Measurements from ENCODE around the gene RNF141.

The RNF141 gene

DNA sequence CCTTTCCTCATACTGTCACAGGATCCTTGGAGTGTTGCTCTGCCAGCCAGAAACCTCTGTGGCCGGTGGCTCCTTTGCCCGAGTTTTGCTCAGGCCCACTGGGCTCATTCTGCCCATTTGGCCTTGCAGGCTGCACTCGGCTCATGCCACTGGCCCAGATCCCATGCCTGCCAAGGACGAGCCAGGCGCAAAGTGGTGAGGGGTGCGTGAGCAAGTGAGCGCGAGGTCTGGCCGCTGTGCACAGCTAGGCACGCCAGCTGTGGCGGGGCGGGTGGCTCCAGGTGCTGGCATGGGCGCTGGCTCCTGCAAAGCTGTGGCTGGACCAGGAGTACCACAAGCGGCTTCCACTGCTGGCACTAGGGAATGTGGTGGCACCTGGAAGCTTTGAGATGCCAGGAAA lies 2.8 kb upstream of the RNF141 start:
- H3K4me2 ChIP-seq (ENCODE audit: insufficient read depth, low read length, poor library complexity, severe bottlenecking): no peak overlapping the region
- no peak overlapping the region for H4K91ac ChIP-seq (ENCODE audit: low read depth, low read length, poor library complexity)

GRCh38 chr11:10542776-10543175 lies 1.8 kb upstream of the RNF141 start:
- Histone ChIP-seq H3K79me1 (ENCODE audit: low read depth, low read length) (peaks cover 4% of the 10 kb centered on the region), H3K27me3 (ENCODE audit: control insufficient read depth in 3 of 3, insufficient read depth in 3 of 3, low read depth in 1 of 3, low read length in 3 of 3) (no peaks in the 10 kb centered on the region), H3K4ac (ENCODE audit: low read length) (no peak overlapping the region), H3K9me3 (replicated peaks in 1 of 2; ENCODE audit: control insufficient read depth in 2 of 2, insufficient read depth in 1 of 2, low read depth in 1 of 2, low read length in 2 of 2) (peaks cover 0 to 3% of the 10 kb centered on the region in 2 donors), H3K9ac (ENCODE audit: low read depth, low read length, poor library complexity) (no peak overlapping the region), H3K36me3 (replicated peaks in 1 of 2; ENCODE audit: control insufficient read depth in 2 of 2, insufficient read depth in 2 of 2, low read length in 2 of 2) (no peaks in the 10 kb centered on the region), H3K4me2 (ENCODE audit: insufficient read depth, low read length, poor library complexity, severe bottlenecking) (no peak overlapping the region), H3K23ac (ENCODE audit: low read depth, low read length, poor library complexity) (no peak overlapping the region), H2BK5ac (ENCODE audit: low read length) (no peak overlapping the region), H3K4me1 (ENCODE audit: control insufficient read depth in 2 of 2, insufficient read depth in 1 of 2, low read depth in 1 of 2, low read length in 2 of 2) (peaks cover 0 to 3% of the 10 kb centered on the region in 2 donors), H2AK5ac (ENCODE audit: low read depth, low read length) (no peak overlapping the region), H4K8ac (ENCODE audit: low read depth, low read length) (no peak overlapping the region), H2BK15ac (ENCODE audit: low read length) (no peak overlapping the region), H3K4me3 (ENCODE audit: low read length in 2 of 2) (no peak overlapping the region), H2AFZ (ENCODE audit: low read length) (no peak overlapping the region), H2BK12ac (ENCODE audit: low read length) (no peak overlapping the region), H3K18ac (ENCODE audit: low read length) (no peak overlapping the region), H4K91ac (ENCODE audit: low read depth, low read length, poor library complexity) (no peak overlapping the region), H3K14ac (ENCODE audit: low read length) (no peak overlapping the region), H3K27ac (replicated peaks; ENCODE audit: low read length) (no peak overlapping the region), H2BK120ac (ENCODE audit: low read depth, low read length) (no peak overlapping the region)
- no CpG with 5 or more reads among the region's 3 CpGs for WGBS, 2 donors (ENCODE audit: extremely low coverage in 2 of 2, insufficient read length in 2 of 2, insufficient replicate concordance in 1 of 2)
- no peak for DNase-seq (ENCODE audit: low spot score)

More for the DNA sequence above, 2.8 kb upstream of the RNF141 start:
- Histone ChIP-seq H2BK120ac (ENCODE audit: low read depth, low read length) (peak overlapping the region; percentile 16), H3K18ac (ENCODE audit: low read length) (peak overlapping the region; percentile 59), H3K27ac (replicated peaks; ENCODE audit: low read length) (no peak overlapping the region), H3K4me1 (ENCODE audit: control insufficient read depth in 2 of 2, insufficient read depth in 1 of 2, low read depth in 1 of 2, low read length in 2 of 2) (peaks cover 0 to 3% of the 10 kb centered on the region in 2 donors), H2BK5ac (ENCODE audit: low read length) (no peak overlapping the region), H2BK12ac (ENCODE audit: low read length) (no peak overlapping the region), H3K9me3 (replicated peaks in 1 of 2; ENCODE audit: control insufficient read depth in 2 of 2, insufficient read depth in 1 of 2, low read depth in 1 of 2, low read length in 2 of 2) (peaks cover 0 to 3% of the 10 kb centered on the region in 2 donors), H3K23ac (ENCODE audit: low read depth, low read length, poor library complexity) (no peak overlapping the region), H2AFZ (ENCODE audit: low read length) (no peak overlapping the region), H3K4ac (ENCODE audit: low read length) (no peak overlapping the region), H3K14ac (ENCODE audit: low read length) (peak overlapping the region; percentile 98), H3K36me3 (replicated peaks in 1 of 2; ENCODE audit: control insufficient read depth in 2 of 2, insufficient read depth in 2 of 2, low read length in 2 of 2) (no peaks in the 10 kb centered on the region), H3K4me3 (ENCODE audit: low read length in 2 of 2) (peak overlapping the region in 1 of 2 donors; percentile 52), H3K79me1 (ENCODE audit: low read depth, low read length) (peaks cover 4% of the 10 kb centered on the region), H4K8ac (ENCODE audit: low read depth, low read length) (no peak overlapping the region), H3K27me3 (ENCODE audit: control insufficient read depth in 3 of 3, insufficient read depth in 3 of 3, low read depth in 1 of 3, low read length in 3 of 3) (no peaks in the 10 kb centered on the region), H3K9ac (ENCODE audit: low read depth, low read length, poor library complexity) (peak overlapping the region; percentile 68), H2AK5ac (ENCODE audit: low read depth, low read length) (peak overlapping the region; percentile 40), H2BK15ac (ENCODE audit: low read length) (peak overlapping the region; percentile 15)
- WGBS, 2 donors (ENCODE audit: extremely low coverage in 2 of 2, insufficient read length in 2 of 2, insufficient replicate concordance in 1 of 2): no CpG with 5 or more reads among the region's 14 CpGs
- no peak for DNase-seq (ENCODE audit: low spot score)

- DNase-seq (ENCODE audit: low spot score): no peak
- H2BK12ac ChIP-seq (ENCODE audit: low read length): no peak overlapping the region
- peaks cover 4% of the 10 kb centered on the region for H3K79me1 ChIP-seq (ENCODE audit: low read depth, low read length)
- H3K9me3 ChIP-seq (replicated peaks in 1 of 2; ENCODE audit: control insufficient read depth in 2 of 2, insufficient read depth in 1 of 2, low read depth in 1 of 2, low read length in 2 of 2): peaks cover 0 to 3% of the 10 kb centered on the region in 2 donors
- H3K23ac ChIP-seq (ENCODE audit: low read depth, low read length, poor library complexity): no peak overlapping the region
- WGBS, 2 donors (ENCODE audit: extremely low coverage in 2 of 2, insufficient read length in 2 of 2, insufficient replicate concordance in 1 of 2): no CpG with 5 or more reads among the region's 5 CpGs
- H3K36me3 ChIP-seq (replicated peaks in 1 of 2; ENCODE audit: control insufficient read depth in 2 of 2, insufficient read depth in 2 of 2, low read length in 2 of 2): no peaks in the 10 kb centered on the region
- H3K14ac ChIP-seq (ENCODE audit: low read length): no peak overlapping the region
- no peak overlapping the region for H4K8ac ChIP-seq (ENCODE audit: low read depth, low read length)
- H3K4ac ChIP-seq (ENCODE audit: low read length): no peak overlapping the region
- H3K18ac ChIP-seq (ENCODE audit: low read length): no peak overlapping the region
- H2BK5ac ChIP-seq (ENCODE audit: low read length): no peak overlapping the region
- no peak overlapping the region for H3K27ac ChIP-seq (replicated peaks; ENCODE audit: low read length)
- no peak overlapping the region for H2BK15ac ChIP-seq (ENCODE audit: low read length)
- H3K9ac ChIP-seq (ENCODE audit: low read depth, low read length, poor library complexity): no peak overlapping the region
- H2BK120ac ChIP-seq (ENCODE audit: low read depth, low read length): no peak overlapping the region
- no peak overlapping the region for H2AK5ac ChIP-seq (ENCODE audit: low read depth, low read length)
- peaks cover 0 to 3% of the 10 kb centered on the region in 2 donors for H3K4me1 ChIP-seq (ENCODE audit: control insufficient read depth in 2 of 2, insufficient read depth in 1 of 2, low read depth in 1 of 2, low read length in 2 of 2)
- H3K27me3 ChIP-seq (ENCODE audit: control insufficient read depth in 3 of 3, insufficient read depth in 3 of 3, low read depth in 1 of 3, low read length in 3 of 3): no peaks in the 10 kb centered on the region
- peak overlapping the region; percentile 75 for H3K4me2 ChIP-seq (ENCODE audit: insufficient read depth, low read length, poor library complexity, severe bottlenecking)
- no peak overlapping the region for H4K91ac ChIP-seq (ENCODE audit: low read depth, low read length, poor library complexity)
- H3K4me3 ChIP-seq (ENCODE audit: low read length in 2 of 2): peak overlapping the region; percentile 62 to 69
- peak overlapping the region; percentile 86 for H2AFZ ChIP-seq (ENCODE audit: low read length)
Observed at GRCh38 chr11:10541561-10541930, 559 bp upstream of the RNF141 start.

GRCh38 chr11:10540546-10540914 lies 457 bp downstream of the RNF141 start:
- no CpG with 5 or more reads among the region's 25 CpGs for WGBS, 2 donors (ENCODE audit: extremely low coverage in 2 of 2, insufficient read length in 2 of 2, insufficient replicate concordance in 1 of 2)

More at GRCh38 chr11:10540546-10540914, 457 bp downstream of the RNF141 start:
- H3K4me1 ChIP-seq (ENCODE audit: control insufficient read depth in 2 of 2, insufficient read depth in 1 of 2, low read depth in 1 of 2, low read length in 2 of 2): peaks cover 0 to 3% of the 10 kb centered on the region in 2 donors
- H3K27me3 ChIP-seq (ENCODE audit: control insufficient read depth in 3 of 3, insufficient read depth in 3 of 3, low read depth in 1 of 3, low read length in 3 of 3): no peaks in the 10 kb centered on the region
- H3K4me2 ChIP-seq (ENCODE audit: insufficient read depth, low read length, poor library complexity, severe bottlenecking): peak overlapping the region; percentile 74
- H2BK12ac ChIP-seq (ENCODE audit: low read length): no peak overlapping the region
- peaks cover 0 to 3% of the 10 kb centered on the region in 2 donors for H3K9me3 ChIP-seq (replicated peaks in 1 of 2; ENCODE audit: control insufficient read depth in 2 of 2, insufficient read depth in 1 of 2, low read depth in 1 of 2, low read length in 2 of 2)
- no peak overlapping the region for H2AK5ac ChIP-seq (ENCODE audit: low read depth, low read length)
- peak overlapping the region; percentile 47 for H3K9ac ChIP-seq (ENCODE audit: low read depth, low read length, poor library complexity)
- H2BK5ac ChIP-seq (ENCODE audit: low read length): no peak overlapping the region
- peak overlapping the region; percentile 98 for H3K23ac ChIP-seq (ENCODE audit: low read depth, low read length, poor library complexity)
- H3K36me3 ChIP-seq (replicated peaks in 1 of 2; ENCODE audit: control insufficient read depth in 2 of 2, insufficient read depth in 2 of 2, low read length in 2 of 2): no peaks in the 10 kb centered on the region
- H4K91ac ChIP-seq (ENCODE audit: low read depth, low read length, poor library complexity): no peak overlapping the region
- peak overlapping the region; percentile 62 for H2BK15ac ChIP-seq (ENCODE audit: low read length)
- no peak overlapping the region for H3K4ac ChIP-seq (ENCODE audit: low read length)
- H3K27ac ChIP-seq (replicated peaks; ENCODE audit: low read length): no peak overlapping the region
- peak overlapping the region; percentile 62 to 93 for H3K4me3 ChIP-seq (ENCODE audit: low read length in 2 of 2)
- no peak overlapping the region for H2BK120ac ChIP-seq (ENCODE audit: low read depth, low read length)
- H3K79me1 ChIP-seq (ENCODE audit: low read depth, low read length): peaks cover 4% of the 10 kb centered on the region
- no peak overlapping the region for H3K14ac ChIP-seq (ENCODE audit: low read length)
- H4K8ac ChIP-seq (ENCODE audit: low read depth, low read length): no peak overlapping the region
- DNase-seq (ENCODE audit: low spot score): no peak
- H3K18ac ChIP-seq (ENCODE audit: low read length): peak overlapping the region; percentile 89
- H2AFZ ChIP-seq (ENCODE audit: low read length): peak overlapping the region; percentile 86

Measured in neuronal stem cell (in vitro differentiated cells).